IMR-90 (cell line): ENCODE measurements around the gene TCP1. TPM values are rescaled to one million over a fixed set of nuclear protein-coding genes. Genes with fewer than 3 reads are reported as not detected.

Experiments
- ATAC-seq: fragments of 200-7000 bp; cut with Tn5 transposase; 2 replicates; pipeline ENCODE4 v1.9.1; 2020; ENCODE audit warnings: low read depth, mild to moderate bottlenecking, moderate library complexity
- BruUV-seq: library from RNA; stranded (reverse); fragments of 400-500 nt; replicated peaks from 2 replicates; lab custom pipeline; 2021; lab: Mats Ljungman, UMichigan
- CTCF ChIA-PET: fragments of 300-600 bp; formaldehyde crosslinking; extraction: SDS; loops from one replicate; lab custom pipeline; 2021; ENCODE audit warnings: antibody characterized with exemption; lab: Yijun Ruan, JAX
- POLR2A ChIA-PET: fragments of 300-600 bp; sonication (Branson Sonifier 250); formaldehyde crosslinking; loops from one replicate; lab custom pipeline; 2022; ENCODE audit warnings: antibody characterized with exemption; ENCODE audit not compliant: unreplicated experiment; lab: Charles Lee
- DNase-seq: peaks from one replicate; pipeline ENCODE4 v3.0.0; 2013
- H2AFZ ChIP-seq: replicated peaks from 2 replicates; pipeline ENCODE3; 2013; ENCODE audit warnings: low read length, mild to moderate bottlenecking; ENCODE audit not compliant: poor library complexity
- H2AK5ac ChIP-seq: 2 replicates; pipeline ENCODE4 v1.6.1; 2013; ENCODE audit warnings: low read depth, low read length, inconsistent platforms
- H2AK9ac ChIP-seq: replicated peaks from 2 replicates; pipeline ENCODE3; 2013; ENCODE audit warnings: mild to moderate bottlenecking, low read depth, low read length, moderate library complexity; ENCODE audit not compliant: poor library complexity
- H2BK120ac ChIP-seq: 2 replicates; pipeline ENCODE4 v1.6.1; 2013; ENCODE audit warnings: low read depth, low read length, inconsistent platforms
- H2BK15ac ChIP-seq: 3 replicates; pipeline ENCODE4 v1.6.1; 2013; ENCODE audit warnings: low read depth, low read length, inconsistent platforms
- H2BK20ac ChIP-seq: 2 replicates; pipeline ENCODE4 v1.6.1; 2013; ENCODE audit warnings: low read depth, mild to moderate bottlenecking, inconsistent platforms, low read length, moderate library complexity
- H2BK5ac ChIP-seq: 2 replicates; pipeline ENCODE4 v1.6.1; 2013; ENCODE audit warnings: mild to moderate bottlenecking, low read depth, low read length, inconsistent platforms; ENCODE audit not compliant: poor library complexity, severe bottlenecking
- H3K14ac ChIP-seq: replicated peaks from 2 replicates; pipeline ENCODE4 v1.6.1; 2013; ENCODE audit warnings: low read depth, low read length, inconsistent platforms
- H3K18ac ChIP-seq: 2 replicates; pipeline ENCODE4 v1.6.1; 2013; ENCODE audit warnings: low read depth, low read length, control low read depth
- H3K23ac ChIP-seq: 2 replicates; pipeline ENCODE4 v1.6.1; 2013; ENCODE audit warnings: low read depth, low read length, inconsistent platforms
- H3K27ac ChIP-seq: 2 replicates; pipeline ENCODE4 v1.5.1; 2013; ENCODE audit warnings: mild to moderate bottlenecking, control low read depth, low read length; ENCODE audit not compliant: insufficient read depth
- H3K27me3 ChIP-seq: 2 replicates; pipeline ENCODE4 v1.6.1; 2013; ENCODE audit warnings: low read length; ENCODE audit not compliant: control insufficient read depth, insufficient read depth
- H3K36me3 ChIP-seq: 2 replicates; pipeline ENCODE4 v1.6.1; 2013; ENCODE audit warnings: low read length, mixed read lengths; ENCODE audit not compliant: control insufficient read depth, insufficient read depth
- H3K4ac ChIP-seq: 2 replicates; pipeline ENCODE4 v1.6.1; 2013; ENCODE audit warnings: low read depth, low read length, inconsistent platforms
- H3K4me1 ChIP-seq: 2 replicates; pipeline ENCODE4 v1.6.1; 2013; ENCODE audit warnings: low read length, mixed read lengths; ENCODE audit not compliant: control insufficient read depth, insufficient read depth
- H3K4me2 ChIP-seq: 2 replicates; pipeline ENCODE4 v1.6.1; 2013; ENCODE audit warnings: low read depth, mild to moderate bottlenecking, control low read depth, low read length, moderate library complexity
- H3K4me3 ChIP-seq: 2 replicates; pipeline ENCODE4 v1.5.1; 2013; ENCODE audit warnings: low read depth, mild to moderate bottlenecking, control low read depth, low read length, moderate library complexity; ENCODE audit not compliant: insufficient read depth
- H3K56ac ChIP-seq: 2 replicates; pipeline ENCODE4 v1.6.1; 2013; ENCODE audit warnings: low read length, inconsistent platforms; ENCODE audit not compliant: insufficient read depth; ENCODE audit errors: extremely low read depth
- H3K79me1 ChIP-seq, 2 experiments: 2 replicates each; pipeline ENCODE4 v1.6.1; 2013; ENCODE audit warnings: low read length in 2 of 2, inconsistent platforms in 1 of 2, low read depth in 1 of 2
- H3K9ac ChIP-seq: 2 replicates; pipeline ENCODE4 v1.6.1; 2013; ENCODE audit warnings: low read depth, low read length, control low read depth
- H3K9me1 ChIP-seq: 2 replicates; pipeline ENCODE4 v1.6.1; 2013; ENCODE audit warnings: low read length, inconsistent platforms; ENCODE audit not compliant: insufficient read depth
- H3K9me3 ChIP-seq: 2 replicates; pipeline ENCODE4 v1.6.1; 2013; ENCODE audit warnings: low read length; ENCODE audit not compliant: control insufficient read depth, insufficient read depth
- H4K20me1 ChIP-seq: 2 replicates; pipeline ENCODE4 v1.6.1; 2013; ENCODE audit warnings: low read length, inconsistent platforms; ENCODE audit not compliant: insufficient read depth
- H4K5ac ChIP-seq: 2 replicates; pipeline ENCODE4 v1.6.1; 2013; ENCODE audit warnings: mild to moderate bottlenecking, low read depth, low read length, control low read depth
- H4K8ac ChIP-seq, 2 experiments: 2 replicates each; pipeline ENCODE4 v1.6.1; 2013; ENCODE audit warnings: low read depth in 2 of 2, low read length in 2 of 2, control low read depth in 1 of 2, inconsistent platforms in 1 of 2
- H4K91ac ChIP-seq: 2 replicates; pipeline ENCODE4 v1.6.1; 2013; ENCODE audit warnings: low read depth, low read length, inconsistent platforms; ENCODE audit not compliant: insufficient read depth
- CEBPB ChIP-seq: IDR thresholded peaks from 2 replicates; pipeline ENCODE4 v1.6.1; 2012; ENCODE audit warnings: low read depth, low read length, improper control_type of control experiment
- CHD1 ChIP-seq: IDR thresholded peaks from 2 replicates; pipeline ENCODE4 v1.6.1; 2012; ENCODE audit warnings: low read depth, low read length, improper control_type of control experiment
- MAFK ChIP-seq: IDR thresholded peaks from 2 replicates; pipeline ENCODE4 v1.6.1; 2012; ENCODE audit warnings: low read depth, low read length, improper control_type of control experiment
- MAZ ChIP-seq: IDR thresholded peaks from 2 replicates; pipeline ENCODE4 v1.6.1; 2012; ENCODE audit warnings: low read depth, mild to moderate bottlenecking, low read length, improper control_type of control experiment, moderate library complexity, borderline replicate concordance
- MXI1 ChIP-seq: IDR thresholded peaks from 2 replicates; pipeline ENCODE4 v1.6.1; 2012; ENCODE audit warnings: low read depth, mild to moderate bottlenecking, low read length, moderate library complexity, borderline replicate concordance
- NFE2L2 ChIP-seq: fragments of 150-350 bp; IDR thresholded peaks from 2 replicates; pipeline ENCODE4 v1.6.1; 2016; ENCODE audit warnings: low read depth, mild to moderate bottlenecking, low read length
- RAD21 ChIP-seq: IDR thresholded peaks from 2 replicates; pipeline ENCODE4 v1.6.1; 2012; ENCODE audit warnings: low read length, improper control_type of control experiment
- RCOR1 ChIP-seq: IDR thresholded peaks from 2 replicates; pipeline ENCODE4 v1.6.1; 2012; ENCODE audit warnings: mild to moderate bottlenecking, low read length, improper control_type of control experiment; ENCODE audit not compliant: insufficient replicate concordance
- RFX5 ChIP-seq: IDR thresholded peaks from 2 replicates; pipeline ENCODE4 v1.8.0; 2012; ENCODE audit warnings: low read depth, mild to moderate bottlenecking, low read length, moderate library complexity
- WGBS, 2 experiments: methylation state at CpG; one replicate each; pipeline versions ENCODE4 v1.1.5 to v1.1.7; 2013; ENCODE audit warnings: missing lambda C conversion rate in 2 of 2; ENCODE audit not compliant: insufficient read length in 1 of 2; ENCODE audit errors: extremely low coverage in 2 of 2; 5-methylcytosine and 5-hydroxymethylcytosine counted together
- dilution Hi-C: fragments of 300-500 bp; cut with HindIII; formaldehyde crosslinking; loops from one replicate; pipeline ENCODE4 v1.14.3; 2018; ENCODE audit warnings: low sequenced_read_pairs; ENCODE audit not compliant: unreplicated experiment
- in situ Hi-C: fragments of 300-500 bp; cut with MboI; formaldehyde crosslinking; loops from 3 replicates; pipeline ENCODE4 v1.14.3; 2019; ENCODE audit warnings: low sequenced_read_pairs, inconsistent platforms, mixed read lengths
- intact Hi-C: fragments of 100-400 bp; cut with micrococcal nuclease; formaldehyde crosslinking; loops from 2 replicates; pipeline ENCODE4 v1.10.0; 2022
- polyA plus RNA-seq, 3 experiments: library from polyadenylated mRNA; depleted of rRNA; stranded (reverse); fragments of >200 nt; gene quantifications; 2 replicates each; pipeline ENCODE4 v1.2.3, GENCODE V29; 2012; ENCODE audit warnings: low replicate concordance in 1 of 3
- total RNA-seq: library from RNA; depleted of rRNA; stranded (reverse); fragments of >200 nt; gene quantifications from 2 replicates; pipeline ENCODE4 v1.2.3, GENCODE V29; 2012
- TF ChIP-seq, protein P1 (sequence below): fragments of 150-350 bp; IDR thresholded peaks from 2 replicates; pipeline ENCODE4 v1.6.1; 2017; ENCODE audit warnings: mild to moderate bottlenecking, antibody characterized with exemption, low read length, low read depth
- TF ChIP-seq, protein P2 (sequence below): fragments of 150-350 bp; IDR thresholded peaks from 2 replicates; pipeline ENCODE4 v1.6.1; 2016; ENCODE audit warnings: low read depth, mild to moderate bottlenecking, low read length, moderate library complexity, borderline replicate concordance
- TF ChIP-seq, protein P3 (sequence below): conservative IDR thresholded peaks from 2 replicates; pipeline ENCODE4 v1.5.1; 2012; ENCODE audit warnings: mild to moderate bottlenecking, low read depth, low read length, improper control_type of control experiment

The TCP1 gene
- total and polyA plus RNA-seq, 2 of the 4 experiments (the other 2 are of a cell fraction) = 119 to 576 TPM

GRCh38 chr6:159758031-159759001 lies 31.1 kb downstream of the TCP1 start:
- no peak overlapping the region for H3K9ac ChIP-seq
- no peak overlapping the region; the same call in 1 of the 2 replicates for H3K4ac ChIP-seq
- 90% methylated on average over 2 of the region's 7 CpGs; no CpG with 5 or more reads in 1 of the 2 experiments for WGBS, 2 experiments
- no peaks in the 10 kb centered on the region for H3K27me3 ChIP-seq
- peaks cover 11% of the 10 kb centered on the region for H4K20me1 ChIP-seq
- H3K18ac ChIP-seq = peak overlapping the region; percentile 20; the same call in 1 of the 2 replicates
- ATAC-seq (no peak), DNase-seq (peak; percentile 81)
- no peak overlapping the region for H3K23ac ChIP-seq
- H2AK9ac ChIP-seq = no peak overlapping the region
- H3K79me1 ChIP-seq = peaks cover 23 to 32% of the 10 kb centered on the region in 2 experiments
- H4K8ac ChIP-seq = peak overlapping the region in 1 of 2 experiments; percentile 55; a peak in 2 of 4 replicates
- H2BK15ac ChIP-seq = no peak overlapping the region; the same call in 2 of the 3 replicates
- H3K36me3 ChIP-seq = peaks cover 26% of the 10 kb centered on the region
- peak overlapping the region; percentile 11; the same call in 1 of the 2 replicates for H2BK120ac ChIP-seq
- no TSS peak for BruUV-seq
- H4K5ac ChIP-seq = no peak overlapping the region
- H3K56ac ChIP-seq = no peak overlapping the region
- dilution Hi-C loops = no loop called here
- in situ Hi-C loops = no loop called here
- no peak overlapping the region; the same call in 1 of the 2 replicates for H3K4me2 ChIP-seq
- peak overlapping the region; percentile 5; the same call in 1 of the 2 replicates for H3K14ac ChIP-seq
- POLR2A ChIA-PET = no interaction called here
- intact Hi-C loops = no loop called here
- peaks cover 16% of the 10 kb centered on the region for H3K9me1 ChIP-seq
- H2BK5ac ChIP-seq = peak overlapping the region; percentile 33
- H3K27ac ChIP-seq = no peak overlapping the region
- no peak overlapping the region for H2AK5ac ChIP-seq
- H3K4me3 ChIP-seq = no peak overlapping the region
- no peaks in the 10 kb centered on the region for H3K9me3 ChIP-seq
- no peak overlapping the region for H2BK20ac ChIP-seq
- no peak overlapping the region for H2AFZ ChIP-seq
- CTCF ChIA-PET = no interaction called here
- peaks cover 16% of the 10 kb centered on the region for H3K4me1 ChIP-seq
- H4K91ac ChIP-seq = peak overlapping the region; percentile 57; the same call in 1 of the 2 replicates
- TF ChIP-seq CEBPB (peak; percentile 41; the same call in 1 of the 2 replicates), MXI1 (no peak), CHD1 (no peak), NFE2L2 (no peak), MAFK (0 out of 2 replicates have a peak, but pooled peaks have one; percentile 11), RAD21 (no peak), MAZ (no peak), RCOR1 (no peak), RFX5 (no peak)
- TF ChIP-seq, protein P1, sequence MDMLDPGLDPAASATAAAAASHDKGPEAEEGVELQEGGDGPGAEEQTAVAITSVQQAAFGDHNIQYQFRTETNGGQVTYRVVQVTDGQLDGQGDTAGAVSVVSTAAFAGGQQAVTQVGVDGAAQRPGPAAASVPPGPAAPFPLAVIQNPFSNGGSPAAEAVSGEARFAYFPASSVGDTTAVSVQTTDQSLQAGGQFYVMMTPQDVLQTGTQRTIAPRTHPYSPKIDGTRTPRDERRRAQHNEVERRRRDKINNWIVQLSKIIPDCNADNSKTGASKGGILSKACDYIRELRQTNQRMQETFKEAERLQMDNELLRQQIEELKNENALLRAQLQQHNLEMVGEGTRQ = no peak
- TF ChIP-seq, protein P2, sequence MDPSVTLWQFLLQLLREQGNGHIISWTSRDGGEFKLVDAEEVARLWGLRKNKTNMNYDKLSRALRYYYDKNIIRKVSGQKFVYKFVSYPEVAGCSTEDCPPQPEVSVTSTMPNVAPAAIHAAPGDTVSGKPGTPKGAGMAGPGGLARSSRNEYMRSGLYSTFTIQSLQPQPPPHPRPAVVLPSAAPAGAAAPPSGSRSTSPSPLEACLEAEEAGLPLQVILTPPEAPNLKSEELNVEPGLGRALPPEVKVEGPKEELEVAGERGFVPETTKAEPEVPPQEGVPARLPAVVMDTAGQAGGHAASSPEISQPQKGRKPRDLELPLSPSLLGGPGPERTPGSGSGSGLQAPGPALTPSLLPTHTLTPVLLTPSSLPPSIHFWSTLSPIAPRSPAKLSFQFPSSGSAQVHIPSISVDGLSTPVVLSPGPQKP = no peak
- TF ChIP-seq, protein P3, sequence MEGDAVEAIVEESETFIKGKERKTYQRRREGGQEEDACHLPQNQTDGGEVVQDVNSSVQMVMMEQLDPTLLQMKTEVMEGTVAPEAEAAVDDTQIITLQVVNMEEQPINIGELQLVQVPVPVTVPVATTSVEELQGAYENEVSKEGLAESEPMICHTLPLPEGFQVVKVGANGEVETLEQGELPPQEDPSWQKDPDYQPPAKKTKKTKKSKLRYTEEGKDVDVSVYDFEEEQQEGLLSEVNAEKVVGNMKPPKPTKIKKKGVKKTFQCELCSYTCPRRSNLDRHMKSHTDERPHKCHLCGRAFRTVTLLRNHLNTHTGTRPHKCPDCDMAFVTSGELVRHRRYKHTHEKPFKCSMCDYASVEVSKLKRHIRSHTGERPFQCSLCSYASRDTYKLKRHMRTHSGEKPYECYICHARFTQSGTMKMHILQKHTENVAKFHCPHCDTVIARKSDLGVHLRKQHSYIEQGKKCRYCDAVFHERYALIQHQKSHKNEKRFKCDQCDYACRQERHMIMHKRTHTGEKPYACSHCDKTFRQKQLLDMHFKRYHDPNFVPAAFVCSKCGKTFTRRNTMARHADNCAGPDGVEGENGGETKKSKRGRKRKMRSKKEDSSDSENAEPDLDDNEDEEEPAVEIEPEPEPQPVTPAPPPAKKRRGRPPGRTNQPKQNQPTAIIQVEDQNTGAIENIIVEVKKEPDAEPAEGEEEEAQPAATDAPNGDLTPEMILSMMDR = peak; percentile 27
